Endometrium (tissue), 2 donors: ENCODE results near the gene CCDC9.
A peak's percentile ranks its signal among the peaks of the same experiment; 100 is the strongest.
"Not testable (repeated sequence)": the region's sequence is repeated elsewhere in the genome, so short reads cannot be mapped to it uniquely, and the experiment has no call there.

Source experiments
- FAIRE-seq: peaks from 2 replicates; lab custom pipeline; 2012; peaks lifted over from hg19 to GRCh38; lab: Jason Lieb, UNC
- donor health status: control.
- donor health status: control.

CCDC9 gene

GRCh38 chr19:47232422-47233211 is 23.7 kb upstream of the CCDC9 start:
- FAIRE-seq: no peak

GRCh38 chr19:47236072-47236675 is 20.2 kb upstream of the CCDC9 start:
- FAIRE-seq: no peak

- no peak for FAIRE-seq
These were observed 17.2 kb upstream of the CCDC9 start for GRCh38 chr19:47239152-47239551.

GRCh38 chr19:47239610-47240296 is 16.6 kb upstream of the CCDC9 start:
- FAIRE-seq: no peak

GRCh38 chr19:47240556-47240955 is 15.8 kb upstream of the CCDC9 start:
- FAIRE-seq: no peak

GRCh38 chr19:47240996-47241918 is 15.1 kb upstream of the CCDC9 start:
- FAIRE-seq: no peak

- FAIRE-seq: no peak
These were observed 14.3 kb upstream of the CCDC9 start for GRCh38 chr19:47241919-47242577.

- no peak for FAIRE-seq
These were observed 13.0 kb upstream of the CCDC9 start for GRCh38 chr19:47243364-47243775.

GRCh38 chr19:47243776-47244547 is 12.4 kb upstream of the CCDC9 start:
- no peak for FAIRE-seq

GRCh38 chr19:47247308-47247990 is 8.9 kb upstream of the CCDC9 start:
- FAIRE-seq: no peak

- not testable (repeated sequence) for FAIRE-seq
These were observed 3.3 kb upstream of the CCDC9 start for GRCh38 chr19:47253016-47253415.

GRCh38 chr19:47253467-47253881 is 2.9 kb upstream of the CCDC9 start:
- FAIRE-seq: no peak

- FAIRE-seq: no peak
These were observed 2.4 kb upstream of the CCDC9 start for GRCh38 chr19:47253970-47254369.

- peak; percentile 92 for FAIRE-seq
These were observed 527 bp downstream of the CCDC9 start for GRCh38 chr19:47256693-47257410.

- FAIRE-seq: no peak
These were observed 1.3 kb downstream of the CCDC9 start for GRCh38 chr19:47257411-47258169.

GRCh38 chr19:47258434-47258833 is 2.1 kb downstream of the CCDC9 start:
- FAIRE-seq: no peak

GRCh38 chr19:47258895-47259555 is 2.7 kb downstream of the CCDC9 start:
- FAIRE-seq: no peak

- FAIRE-seq: no peak
These were observed 4.2 kb downstream of the CCDC9 start for GRCh38 chr19:47260476-47260875.
